ENCODE measurements around the gene BCAR3.

BCAR3 gene

DNA sequence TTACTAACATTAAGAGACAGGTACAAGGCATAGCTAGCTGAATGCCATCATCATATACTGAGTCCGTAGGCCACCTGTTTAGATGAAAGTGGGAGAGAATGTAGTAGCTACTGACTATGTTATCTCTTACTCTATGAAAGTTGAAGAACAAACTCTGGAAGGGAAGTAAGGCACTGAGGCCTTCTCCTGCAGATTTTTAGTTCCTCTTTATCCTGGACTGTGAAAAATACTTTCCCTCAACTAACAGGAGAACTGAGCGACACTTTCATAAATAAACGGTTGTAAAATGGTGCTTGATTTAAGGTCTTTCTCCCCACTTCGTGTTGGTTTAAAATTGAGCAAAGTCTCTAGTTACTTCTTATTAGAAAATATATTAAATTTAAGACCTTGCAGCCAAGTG, 131.8 kb downstream of the BCAR3 start:
- DNase-seq (ENCODE audit: extremely low read depth, low read depth), result no peak
- TF ChIP-seq, protein P1, sequence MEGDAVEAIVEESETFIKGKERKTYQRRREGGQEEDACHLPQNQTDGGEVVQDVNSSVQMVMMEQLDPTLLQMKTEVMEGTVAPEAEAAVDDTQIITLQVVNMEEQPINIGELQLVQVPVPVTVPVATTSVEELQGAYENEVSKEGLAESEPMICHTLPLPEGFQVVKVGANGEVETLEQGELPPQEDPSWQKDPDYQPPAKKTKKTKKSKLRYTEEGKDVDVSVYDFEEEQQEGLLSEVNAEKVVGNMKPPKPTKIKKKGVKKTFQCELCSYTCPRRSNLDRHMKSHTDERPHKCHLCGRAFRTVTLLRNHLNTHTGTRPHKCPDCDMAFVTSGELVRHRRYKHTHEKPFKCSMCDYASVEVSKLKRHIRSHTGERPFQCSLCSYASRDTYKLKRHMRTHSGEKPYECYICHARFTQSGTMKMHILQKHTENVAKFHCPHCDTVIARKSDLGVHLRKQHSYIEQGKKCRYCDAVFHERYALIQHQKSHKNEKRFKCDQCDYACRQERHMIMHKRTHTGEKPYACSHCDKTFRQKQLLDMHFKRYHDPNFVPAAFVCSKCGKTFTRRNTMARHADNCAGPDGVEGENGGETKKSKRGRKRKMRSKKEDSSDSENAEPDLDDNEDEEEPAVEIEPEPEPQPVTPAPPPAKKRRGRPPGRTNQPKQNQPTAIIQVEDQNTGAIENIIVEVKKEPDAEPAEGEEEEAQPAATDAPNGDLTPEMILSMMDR (IDR thresholded peaks at IDR 0.05; ENCODE audit: low read depth, low read length), result no peak

DNA sequence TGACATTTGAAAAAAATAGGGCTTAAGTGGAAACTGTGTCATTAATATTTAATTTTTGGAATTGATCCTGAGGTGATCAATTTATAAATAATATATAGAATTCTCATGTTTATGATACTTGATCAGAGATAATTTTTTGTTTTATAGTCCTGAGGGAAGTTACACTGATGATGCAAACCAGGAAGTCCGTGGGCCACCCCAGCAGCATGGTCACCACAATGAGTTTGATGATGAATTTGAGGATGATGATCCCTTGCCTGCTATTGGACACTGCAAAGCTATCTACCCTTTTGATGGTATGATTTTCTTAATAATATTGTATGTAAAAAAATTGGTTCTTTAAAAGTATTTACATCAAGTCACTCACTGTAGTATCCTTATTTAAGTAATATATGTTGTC, 132.5 kb downstream of the BCAR3 start:
- DNase-seq (ENCODE audit: extremely low read depth, low read depth), result no peak
- TF ChIP-seq, protein P1 (IDR thresholded peaks at IDR 0.05; ENCODE audit: low read depth, low read length), result no peak

DNA sequence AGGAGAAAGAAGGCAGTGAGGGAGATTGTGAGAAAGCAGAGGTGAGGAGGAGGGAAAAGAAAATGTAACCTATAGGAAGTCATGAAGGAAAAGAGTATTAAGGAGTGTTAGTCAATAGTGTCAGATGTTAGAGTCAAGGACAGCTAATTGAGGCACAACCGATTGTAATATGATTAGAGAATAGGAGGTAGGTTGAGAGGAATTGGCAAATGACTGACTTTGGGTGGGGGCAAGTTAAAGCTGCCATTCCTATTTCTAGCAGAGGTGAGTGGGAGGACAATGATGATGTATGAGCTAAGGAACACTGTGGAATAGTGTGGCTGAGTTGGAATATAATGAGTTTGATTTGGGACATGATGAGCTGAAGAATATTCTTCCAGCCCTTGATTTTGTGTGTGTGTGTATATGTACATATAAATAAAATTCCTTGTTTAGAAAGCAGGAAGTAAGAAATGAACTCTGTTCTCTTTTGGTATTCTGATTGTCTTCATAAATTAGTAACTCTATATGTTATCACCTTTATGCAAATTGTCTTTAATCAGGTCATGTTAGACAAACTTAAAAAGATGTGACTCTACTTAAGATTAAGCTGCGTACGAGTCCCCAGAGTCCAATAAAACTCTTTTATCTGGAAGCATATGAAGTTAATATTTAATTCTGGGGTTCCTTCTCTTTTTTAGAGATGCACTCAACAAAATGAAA, 135.3 kb downstream of the BCAR3 start:
- TF ChIP-seq, protein P1 (IDR thresholded peaks at IDR 0.05; ENCODE audit: low read depth, low read length), result no peak
- DNase-seq (ENCODE audit: extremely low read depth, low read depth), result no peak

DNA sequence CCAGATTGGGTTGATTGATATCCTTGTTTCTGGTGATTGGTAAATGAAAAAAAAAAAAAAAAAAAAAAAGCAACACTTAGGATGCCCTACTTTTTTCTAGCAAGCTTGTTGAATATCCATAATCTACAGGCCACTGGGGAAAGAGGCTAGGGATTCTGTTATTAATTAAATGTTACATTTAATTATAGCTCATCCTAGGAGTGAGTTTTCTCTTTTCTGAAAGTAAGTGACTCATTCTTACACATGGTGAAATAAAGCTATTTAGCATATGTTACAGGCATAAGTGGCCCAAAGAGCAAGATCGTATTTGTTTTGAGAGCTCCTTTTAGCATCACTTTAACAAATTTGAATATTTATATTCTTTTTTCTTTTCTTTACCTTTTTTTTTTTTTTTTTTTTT, 139.2 kb downstream of the BCAR3 start:
- no peak for DNase-seq (ENCODE audit: extremely low read depth, low read depth)
- TF ChIP-seq, protein P1 (IDR thresholded peaks at IDR 0.05; ENCODE audit: low read depth, low read length), result no peak

DNA sequence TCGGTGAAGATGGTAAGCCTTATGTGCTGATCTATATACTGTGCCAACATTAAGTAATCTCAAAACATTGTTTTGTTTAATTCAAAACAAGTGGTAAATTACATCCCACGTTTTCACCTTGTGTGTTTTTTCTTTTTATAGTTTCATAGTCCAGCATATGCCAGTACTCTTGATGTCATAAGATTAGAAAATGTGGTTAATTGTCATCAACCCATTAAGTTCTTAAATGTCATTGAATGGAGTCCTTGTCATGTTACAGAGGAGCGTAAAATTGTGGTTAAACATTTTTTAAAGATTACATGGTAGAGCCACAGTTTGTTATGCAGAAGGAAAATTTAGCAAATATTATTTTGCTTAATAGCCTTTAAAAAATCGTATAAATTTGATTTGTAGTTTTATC, 140.6 kb downstream of the BCAR3 start:
- TF ChIP-seq, protein P1 (IDR thresholded peaks at IDR 0.05; ENCODE audit: low read depth, low read length), result no peak

DNA sequence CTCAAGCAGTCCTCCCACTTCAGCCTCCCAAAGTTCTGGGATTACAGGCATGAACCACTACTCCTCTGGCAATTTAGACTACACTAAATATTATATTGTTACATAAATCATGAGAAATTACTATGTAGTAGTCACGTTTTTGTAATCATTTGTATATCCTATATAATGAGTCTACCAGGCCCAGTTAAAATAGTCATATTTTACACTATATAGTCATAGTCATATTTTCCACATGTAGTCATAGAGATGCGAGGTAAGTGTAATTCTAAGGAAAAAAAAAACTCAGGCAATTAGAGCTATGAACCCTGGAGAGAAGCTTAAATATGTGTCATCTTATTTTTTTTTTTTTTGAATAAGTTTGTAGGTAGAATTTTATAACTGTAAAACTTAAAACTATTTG, 143.7 kb downstream of the BCAR3 start:
- TF ChIP-seq, protein P1 (IDR thresholded peaks at IDR 0.05; ENCODE audit: low read depth, low read length), result no peak
- no peak for DNase-seq (ENCODE audit: extremely low read depth, low read depth)

More for the DNA sequence above, 140.6 kb downstream of the BCAR3 start:
- DNase-seq (ENCODE audit: extremely low read depth, low read depth), result no peak

DNA sequence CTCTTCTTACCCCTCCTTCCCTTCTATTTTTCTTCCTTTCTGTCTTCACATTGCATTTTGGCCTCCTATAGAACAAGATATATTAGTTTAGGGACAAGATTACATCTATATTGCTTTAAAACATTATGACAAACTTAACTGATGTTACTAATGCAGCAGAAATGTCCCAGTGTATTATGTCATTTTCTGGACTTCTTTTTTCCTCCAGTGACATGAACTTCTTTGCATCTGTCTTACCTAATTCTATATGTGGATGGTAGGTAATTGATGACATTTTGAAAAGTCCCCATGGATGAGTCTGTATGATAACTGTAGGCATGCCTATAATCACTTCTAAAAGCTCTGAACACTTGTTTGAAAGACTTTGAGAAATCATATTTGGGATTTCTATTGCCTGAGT, 144.2 kb downstream of the BCAR3 start:
- DNase-seq (ENCODE audit: extremely low read depth, low read depth), result no peak
- TF ChIP-seq, protein P1 (IDR thresholded peaks at IDR 0.05; ENCODE audit: low read depth, low read length), result no peak

Measured in AG09319 (cell line).